ENCODE results near the gene CHMP3. TPM values are rescaled to one million over a fixed set of nuclear protein-coding genes. Genes with fewer than 3 reads are reported as not detected.

Gene CHMP3
- total RNA-seq, 2 experiments from 2014 or later = 35.0 to 35.8 TPM

DNA sequence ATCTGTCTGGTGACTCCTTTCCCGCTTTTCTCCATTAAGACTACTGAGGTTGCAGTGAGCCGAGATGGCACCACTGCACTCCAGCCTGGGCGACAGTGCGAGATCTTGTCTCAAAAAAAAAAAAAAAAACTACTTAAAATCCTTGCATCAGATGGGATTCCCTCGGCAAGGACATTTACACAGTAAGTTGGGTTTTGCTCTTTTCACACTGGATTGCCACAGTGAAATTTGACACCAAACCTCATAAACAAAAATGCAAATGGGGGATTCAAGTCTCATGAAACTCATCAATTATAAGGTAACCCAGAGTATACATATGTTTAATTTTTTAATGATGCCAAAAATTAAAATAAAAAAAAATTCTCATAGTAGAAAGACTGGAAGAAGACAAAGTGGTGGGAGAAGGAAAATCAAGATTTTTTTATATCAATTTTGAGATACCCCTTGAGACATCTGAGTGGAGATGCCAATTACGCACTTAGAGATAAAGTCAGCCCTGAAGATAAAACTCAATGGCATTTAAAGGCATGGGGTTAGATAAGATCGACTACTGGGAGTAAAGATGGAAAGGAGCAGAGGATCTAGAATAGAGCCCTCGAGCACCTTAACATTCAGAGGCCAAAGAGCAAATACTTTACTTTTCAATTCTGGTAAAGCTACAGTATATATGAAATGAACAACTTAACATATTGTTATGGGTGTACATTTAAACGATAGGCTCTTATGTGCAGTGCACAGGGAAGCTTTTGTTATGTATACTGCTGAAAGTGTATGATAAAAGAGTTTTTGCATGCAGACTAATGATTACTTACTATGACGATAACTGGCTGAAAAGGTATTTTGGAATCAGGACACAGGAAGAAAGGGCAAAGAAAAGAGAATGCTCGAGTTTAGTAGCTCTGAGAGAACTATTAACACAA, 37.6 kb downstream of the CHMP3 start:
- H3K27me3 Mint-ChIP-seq = no peaks in the 10 kb centered on the region
- H3K9me3 Mint-ChIP-seq (ENCODE audit: low read depth) = no peaks in the 10 kb centered on the region
- ATAC-seq (no peak), DNase-seq (no peak)
- H3K4me3 Mint-ChIP-seq = no peak overlapping the region
- H3K4me1 Mint-ChIP-seq = no peaks in the 10 kb centered on the region
- POLR2A ChIA-PET = no interaction called here
- CTCF ChIA-PET = no interaction called here
- peaks cover 10% of the 10 kb centered on the region for H3K36me3 Mint-ChIP-seq (ENCODE audit: low read depth)
- intact Hi-C loops (cut with DNase I, micrococcal nuclease) = no loop called here
- no peak overlapping the region for H3K27ac Mint-ChIP-seq

DNA sequence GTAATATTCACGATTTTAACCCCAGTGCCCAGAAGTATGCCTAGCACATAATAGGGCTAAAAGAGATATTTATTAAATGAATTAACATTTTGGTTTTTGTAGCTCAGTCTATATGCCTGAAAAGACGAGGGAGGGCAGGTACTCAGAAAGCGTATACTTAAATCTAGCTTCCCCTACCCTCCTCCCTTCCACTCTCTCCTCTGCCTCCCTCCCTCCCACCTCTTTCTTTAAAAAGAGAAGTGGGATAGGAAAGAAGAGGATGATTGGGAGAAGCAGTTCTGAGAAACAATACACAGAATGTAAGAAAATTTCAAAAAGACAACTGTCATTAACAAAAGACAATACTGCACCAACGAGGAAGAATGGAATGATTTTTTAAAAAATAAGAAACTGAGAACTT, 39.8 kb downstream of the CHMP3 start:
- CTCF ChIA-PET = no interaction called here
- Mint-ChIP-seq H3K27me3 (no peaks in the 10 kb centered on the region), H3K9me3 (ENCODE audit: low read depth) (peaks cover 1% of the 10 kb centered on the region), H3K36me3 (ENCODE audit: low read depth) (peaks cover 10% of the 10 kb centered on the region), H3K4me3 (no peak overlapping the region), H3K27ac (no peak overlapping the region), H3K4me1 (no peaks in the 10 kb centered on the region)
- POLR2A ChIA-PET = no interaction called here
- intact Hi-C loops (cut with DNase I, micrococcal nuclease) = no loop called here
- ATAC-seq = no peak
- no peak for DNase-seq

DNA sequence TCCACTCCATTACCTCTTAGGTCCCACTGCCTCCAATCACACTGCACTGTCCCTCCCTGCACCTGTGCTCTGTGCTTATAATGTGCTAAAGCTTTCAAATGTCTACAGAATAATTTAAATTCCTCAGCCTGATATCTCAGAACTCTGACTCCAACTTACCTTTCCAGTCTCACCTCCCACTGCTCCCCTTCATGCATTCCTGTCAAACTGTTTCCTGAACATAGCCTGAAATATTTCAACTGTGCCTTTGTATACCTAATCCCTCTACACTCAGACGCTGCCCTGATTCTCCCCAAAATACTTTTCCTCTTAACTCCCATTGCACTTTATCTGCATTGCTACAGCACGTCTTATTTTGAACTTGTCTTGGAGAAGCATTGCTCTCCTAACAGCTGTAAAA, 40.5 kb downstream of the CHMP3 start:
- no peaks in the 10 kb centered on the region for H3K4me1 Mint-ChIP-seq
- peaks cover 1% of the 10 kb centered on the region for H3K9me3 Mint-ChIP-seq (ENCODE audit: low read depth)
- ChIA-PET POLR2A (no interaction called here), CTCF (no interaction called here)
- intact Hi-C loops (cut with DNase I, micrococcal nuclease) = no loop called here
- no peak overlapping the region for H3K4me3 Mint-ChIP-seq
- DNase-seq (no peak), ATAC-seq (no peak)
- no peak overlapping the region for H3K27ac Mint-ChIP-seq
- H3K36me3 Mint-ChIP-seq (ENCODE audit: low read depth) = peaks cover 9% of the 10 kb centered on the region
- no peaks in the 10 kb centered on the region for H3K27me3 Mint-ChIP-seq

DNA sequence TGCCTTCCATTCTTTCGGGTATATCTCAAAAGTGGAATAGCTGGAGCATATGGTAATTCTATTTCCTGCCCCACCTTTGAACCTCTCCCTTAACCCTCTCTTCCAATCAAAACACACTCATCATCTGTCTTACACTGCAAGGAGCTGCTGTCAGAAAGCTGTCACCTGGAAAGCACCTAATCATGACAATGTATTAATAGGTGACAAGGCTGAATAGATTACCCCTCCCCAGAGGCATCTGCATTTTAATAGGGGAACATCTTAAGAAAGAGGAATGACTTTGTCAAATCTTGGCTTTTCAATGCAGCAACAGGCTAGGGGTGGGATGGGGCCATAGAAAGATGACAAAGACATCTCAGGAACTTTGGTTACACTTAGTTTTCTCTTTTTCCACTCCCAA, 41.3 kb downstream of the CHMP3 start:
- DNase-seq (no peak), ATAC-seq (no peak)
- H3K27ac Mint-ChIP-seq = no peak overlapping the region
- intact Hi-C loops (cut with DNase I, micrococcal nuclease) = no loop called here
- no peaks in the 10 kb centered on the region for H3K4me1 Mint-ChIP-seq
- H3K36me3 Mint-ChIP-seq (ENCODE audit: low read depth) = peaks cover 5% of the 10 kb centered on the region
- no peak overlapping the region for H3K4me3 Mint-ChIP-seq
- ChIA-PET POLR2A (no interaction called here), CTCF (no interaction called here)
- H3K27me3 Mint-ChIP-seq = no peaks in the 10 kb centered on the region
- H3K9me3 Mint-ChIP-seq (ENCODE audit: low read depth) = peaks cover 1% of the 10 kb centered on the region

DNA sequence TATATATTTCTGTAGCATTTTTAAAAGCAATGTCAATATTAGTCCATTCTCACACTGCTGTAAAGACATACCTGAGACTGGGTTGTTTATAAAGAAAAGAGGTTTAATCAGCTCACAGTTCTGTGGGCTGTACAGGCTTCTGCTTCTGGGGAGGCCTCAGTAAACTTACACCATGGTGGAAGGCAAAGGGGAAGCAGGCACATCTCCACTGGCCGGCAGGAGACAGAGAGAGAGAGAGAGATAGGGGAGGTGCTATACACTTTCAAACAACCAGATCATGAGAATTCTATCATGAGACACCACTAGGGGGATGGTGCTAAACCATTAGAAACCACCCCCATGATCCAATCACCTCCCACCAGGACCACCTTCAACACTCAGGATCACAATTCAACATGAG, 43.1 kb downstream of the CHMP3 start:
- POLR2A ChIA-PET = no interaction called here
- intact Hi-C loops (cut with DNase I, micrococcal nuclease) = no loop called here
- H3K9me3 Mint-ChIP-seq (ENCODE audit: low read depth) = peaks cover 1% of the 10 kb centered on the region
- H3K4me1 Mint-ChIP-seq = no peaks in the 10 kb centered on the region
- CTCF ChIA-PET = no interaction called here
- no peak overlapping the region for H3K27ac Mint-ChIP-seq
- H3K4me3 Mint-ChIP-seq = no peak overlapping the region
- DNase-seq (peak; percentile 32), ATAC-seq (no peak)
- H3K27me3 Mint-ChIP-seq = no peaks in the 10 kb centered on the region
- no peaks in the 10 kb centered on the region for H3K36me3 Mint-ChIP-seq (ENCODE audit: low read depth)

DNA sequence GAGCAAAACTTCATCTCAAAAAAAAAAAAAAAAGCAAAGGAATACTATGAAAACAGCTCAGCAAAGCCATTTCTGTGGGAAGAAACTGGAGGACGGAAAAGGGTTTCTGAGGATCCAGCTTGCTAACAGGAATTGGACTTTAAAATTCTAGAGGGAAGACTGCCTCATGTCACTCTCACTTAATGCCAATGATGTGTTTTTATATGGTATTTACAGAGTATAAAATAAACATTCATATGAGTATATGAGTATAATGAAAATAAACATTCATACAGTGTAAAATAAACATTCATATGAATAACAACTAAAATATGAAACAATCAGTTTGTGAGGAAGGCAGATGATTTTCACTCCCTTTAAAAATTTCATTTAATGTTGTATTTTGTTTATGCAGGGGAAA, 43.9 kb downstream of the CHMP3 start:
- intact Hi-C loops (cut with DNase I, micrococcal nuclease) = loop anchor here in 1 of 2 experiments (5.0 kb wide), 1 partner anchor 243 kb away; no protein-coding TSS in a partner anchor
- Mint-ChIP-seq H3K4me3 (no peak overlapping the region), H3K36me3 (ENCODE audit: low read depth) (no peaks in the 10 kb centered on the region), H3K27ac (no peak overlapping the region), H3K9me3 (ENCODE audit: low read depth) (peaks cover 1% of the 10 kb centered on the region), H3K27me3 (no peaks in the 10 kb centered on the region), H3K4me1 (no peaks in the 10 kb centered on the region)
- CTCF ChIA-PET = interaction anchor here (0.9 kb wide), 2 partner anchors 15 to 234 kb away, joined by 3 read pairs; no protein-coding TSS in a partner anchor
- no peak for ATAC-seq
- POLR2A ChIA-PET = no interaction called here
- DNase-seq = no peak

DNA sequence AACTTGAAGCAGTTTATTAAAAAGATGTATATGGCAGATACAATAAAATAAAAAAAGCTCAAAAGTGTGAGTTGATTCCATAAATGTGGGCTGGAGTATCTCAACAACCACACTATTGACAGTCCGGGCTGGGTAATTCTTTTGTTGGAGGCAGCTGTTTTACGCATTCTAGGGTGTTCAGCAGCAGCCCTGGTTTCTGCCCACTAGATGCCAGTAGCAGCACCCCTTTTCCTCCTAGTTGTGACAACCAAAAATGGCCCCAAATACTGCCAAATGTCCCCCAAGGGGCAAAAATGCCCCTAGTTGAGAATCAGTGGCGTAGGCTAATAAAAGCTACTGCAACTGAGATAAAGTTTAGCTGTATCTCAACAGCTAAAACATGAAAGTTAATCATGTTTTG, 44.8 kb downstream of the CHMP3 start:
- DNase-seq = peak; percentile 50
- CTCF ChIA-PET = interaction anchor here (0.7 to 1.0 kb wide), 4 partner anchors 13 to 870 kb away, joined by 3 read pairs; no protein-coding TSS in a partner anchor
- ATAC-seq = peak; percentile 44
- no peak overlapping the region for H3K4me3 Mint-ChIP-seq
- no peak overlapping the region for H3K27ac Mint-ChIP-seq
- no peaks in the 10 kb centered on the region for H3K4me1 Mint-ChIP-seq
- intact Hi-C loops (cut with DNase I, micrococcal nuclease) = loop anchor here in 1 of 2 experiments (5.0 kb wide), 1 partner anchor 244 kb away; no protein-coding TSS in a partner anchor
- peaks cover 1% of the 10 kb centered on the region for H3K9me3 Mint-ChIP-seq (ENCODE audit: low read depth)
- no peaks in the 10 kb centered on the region for H3K36me3 Mint-ChIP-seq (ENCODE audit: low read depth)
- POLR2A ChIA-PET = interaction anchor here (1.1 kb wide), 1 partner anchor 105 kb away, joined by 3 read pairs; the partner anchor contains the start of gene RNF103
- no peaks in the 10 kb centered on the region for H3K27me3 Mint-ChIP-seq

DNA sequence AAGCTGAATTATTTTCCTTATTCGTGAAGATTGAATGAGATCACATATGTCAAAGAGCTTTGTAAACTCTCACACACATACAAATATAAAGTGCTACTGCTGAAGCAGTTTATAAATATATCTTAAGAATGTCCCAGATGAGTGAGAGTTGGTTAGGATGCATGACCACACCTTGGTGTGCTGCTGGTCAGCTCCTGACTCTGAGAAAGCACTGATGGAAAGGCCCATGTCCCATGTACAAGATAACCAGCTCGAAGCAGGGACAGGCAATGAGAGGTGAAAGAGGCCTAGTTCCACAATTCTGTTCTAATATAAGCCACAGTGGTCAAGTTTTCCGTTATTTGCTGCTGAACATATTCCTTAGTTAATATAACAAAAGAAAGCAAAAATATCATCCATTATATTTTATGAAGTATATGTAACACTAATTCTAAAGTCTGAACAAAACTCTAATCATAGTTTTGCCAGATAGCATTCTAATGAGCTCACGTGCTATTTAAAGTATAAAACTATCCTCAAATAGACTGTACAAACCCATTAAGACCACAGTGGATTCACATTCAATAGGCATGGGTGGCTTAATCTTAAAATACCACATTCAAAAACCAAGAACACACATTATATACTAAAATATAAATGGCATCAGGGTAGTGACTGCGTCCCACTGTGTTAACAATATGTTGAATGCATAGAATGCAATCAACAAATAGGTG, 49.1 kb downstream of the CHMP3 start:
- Mint-ChIP-seq H3K4me3 (no peak overlapping the region), H3K4me1 (no peaks in the 10 kb centered on the region), H3K27ac (no peak overlapping the region), H3K27me3 (no peaks in the 10 kb centered on the region), H3K9me3 (ENCODE audit: low read depth) (no peaks in the 10 kb centered on the region), H3K36me3 (ENCODE audit: low read depth) (peaks cover 12% of the 10 kb centered on the region)
- POLR2A ChIA-PET = no interaction called here
- ATAC-seq (no peak), DNase-seq (no peak)
- intact Hi-C loops (cut with DNase I, micrococcal nuclease) = no loop called here
- CTCF ChIA-PET = no interaction called here

DNA sequence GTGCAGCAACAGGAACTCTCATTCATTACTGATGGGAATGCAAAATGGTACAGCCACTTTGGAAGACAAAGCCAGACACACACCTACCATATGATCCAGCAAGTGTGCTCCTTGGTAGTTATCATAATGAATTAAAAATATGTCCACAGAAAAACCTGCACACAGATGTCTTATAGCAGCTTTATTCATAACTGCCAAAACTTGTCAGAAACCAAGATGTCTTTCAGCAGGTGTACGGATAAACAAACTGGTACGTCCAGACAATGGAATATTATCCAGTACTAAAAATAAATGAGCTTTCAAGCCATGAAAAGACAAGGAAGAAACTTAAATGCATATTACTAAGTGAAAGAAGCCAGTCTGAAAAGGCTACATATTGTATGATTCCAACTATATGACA, 50.4 kb downstream of the CHMP3 start:
- intact Hi-C loops (cut with DNase I, micrococcal nuclease) = no loop called here
- Mint-ChIP-seq H3K4me3 (no peak overlapping the region), H3K27ac (no peak overlapping the region), H3K4me1 (no peaks in the 10 kb centered on the region), H3K27me3 (no peaks in the 10 kb centered on the region), H3K9me3 (ENCODE audit: low read depth) (no peaks in the 10 kb centered on the region), H3K36me3 (ENCODE audit: low read depth) (peaks cover 19% of the 10 kb centered on the region)
- DNase-seq = no peak
- ATAC-seq = no peak
- POLR2A ChIA-PET = no interaction called here
- CTCF ChIA-PET = no interaction called here

DNA sequence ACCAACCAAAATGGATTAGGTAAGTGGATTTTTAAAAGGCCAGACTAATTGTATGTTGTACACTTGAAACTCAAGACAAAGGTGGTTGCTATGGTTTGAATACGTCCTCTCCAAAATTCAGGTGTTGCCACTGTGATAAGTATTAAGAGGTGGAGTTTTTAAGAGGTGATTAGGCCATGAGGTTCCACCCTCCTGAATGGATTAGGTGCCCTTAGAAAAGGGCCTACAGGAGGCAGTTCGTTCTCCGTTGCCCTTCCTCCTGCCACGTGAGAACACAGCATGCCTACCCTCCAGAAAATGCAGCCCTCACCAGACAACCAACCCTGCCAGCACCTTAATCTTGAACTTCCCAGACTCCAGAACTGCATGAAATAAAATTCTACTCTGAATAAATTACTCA, 51.2 kb downstream of the CHMP3 start:
- Mint-ChIP-seq H3K36me3 (ENCODE audit: low read depth) (peaks cover 22% of the 10 kb centered on the region), H3K27me3 (no peaks in the 10 kb centered on the region), H3K9me3 (ENCODE audit: low read depth) (no peaks in the 10 kb centered on the region), H3K4me1 (no peaks in the 10 kb centered on the region), H3K27ac (no peak overlapping the region), H3K4me3 (no peak overlapping the region)
- DNase-seq (no peak), ATAC-seq (no peak)
- intact Hi-C loops (cut with DNase I, micrococcal nuclease) = no loop called here
- CTCF ChIA-PET = no interaction called here
- POLR2A ChIA-PET = no interaction called here

DNA sequence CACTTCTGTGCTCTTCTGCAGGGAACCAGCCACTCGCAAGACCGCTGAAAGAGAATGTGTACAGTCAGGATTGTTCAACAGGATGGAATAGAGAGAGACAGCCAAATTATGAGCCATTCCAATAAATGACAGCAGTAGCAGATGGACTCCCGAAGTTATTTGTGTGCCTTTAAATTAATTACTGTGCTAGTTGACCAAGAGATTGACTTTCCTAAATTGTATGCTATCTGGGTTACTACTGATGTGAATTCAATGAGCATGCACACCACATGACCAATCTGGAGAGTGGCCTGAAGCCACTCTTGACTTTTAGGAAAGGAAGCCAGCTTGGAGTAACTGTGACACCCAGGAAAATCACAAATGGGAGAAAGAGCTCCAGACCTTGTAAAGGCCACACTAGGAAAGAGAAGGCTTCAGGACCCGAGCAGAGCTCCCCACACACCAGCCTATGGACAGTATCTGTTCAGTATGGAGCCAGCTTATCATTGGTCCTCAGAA, 52.8 kb downstream of the CHMP3 start:
- Mint-ChIP-seq H3K27me3 (no peaks in the 10 kb centered on the region), H3K9me3 (ENCODE audit: low read depth) (no peaks in the 10 kb centered on the region), H3K4me3 (no peak overlapping the region), H3K36me3 (ENCODE audit: low read depth) (peaks cover 30% of the 10 kb centered on the region), H3K27ac (no peak overlapping the region), H3K4me1 (no peaks in the 10 kb centered on the region)
- no peak for DNase-seq
- no peak for ATAC-seq
- intact Hi-C loops (cut with DNase I, micrococcal nuclease) = no loop called here
- ChIA-PET POLR2A (no interaction called here), CTCF (interaction anchor here (1.4 kb wide), 1 partner anchor 39 kb away, joined by 3 read pairs; no protein-coding TSS in a partner anchor)

DNA sequence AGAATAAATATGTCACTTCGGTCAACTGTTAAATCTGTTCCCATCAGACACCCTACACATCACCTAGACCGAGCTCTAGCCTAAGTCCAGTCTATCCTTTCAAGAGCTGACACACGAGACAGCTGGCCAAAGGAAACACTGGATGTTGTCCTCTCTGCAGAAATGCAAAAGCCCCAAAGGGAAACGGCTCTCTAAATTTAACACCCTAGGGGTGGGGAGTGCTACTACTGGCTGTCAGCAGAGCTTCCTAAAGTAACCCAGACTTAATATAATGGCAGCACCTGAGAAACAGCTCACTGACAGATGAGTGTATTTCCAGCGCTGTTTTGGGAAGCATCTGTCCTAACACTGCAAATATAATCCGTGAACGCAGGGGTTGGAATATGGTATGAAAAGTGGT, 55.6 kb downstream of the CHMP3 start:
- no peaks in the 10 kb centered on the region for H3K27me3 Mint-ChIP-seq
- no peak overlapping the region for H3K4me3 Mint-ChIP-seq
- H3K9me3 Mint-ChIP-seq (ENCODE audit: low read depth) = no peaks in the 10 kb centered on the region
- H3K36me3 Mint-ChIP-seq (ENCODE audit: low read depth) = peaks cover 57% of the 10 kb centered on the region
- POLR2A ChIA-PET = no interaction called here
- intact Hi-C loops (cut with DNase I, micrococcal nuclease) = no loop called here
- no peak overlapping the region for H3K27ac Mint-ChIP-seq
- no peaks in the 10 kb centered on the region for H3K4me1 Mint-ChIP-seq
- no peak for DNase-seq
- ATAC-seq = no peak
- CTCF ChIA-PET = no interaction called here

All from activated CD4-positive, alpha-beta T cell treated with anti-CD3 and anti-CD28 coated beads for 36 hours (primary cell).